Measurements from ENCODE around the gene UPB1.

UPB1 gene

DNA sequence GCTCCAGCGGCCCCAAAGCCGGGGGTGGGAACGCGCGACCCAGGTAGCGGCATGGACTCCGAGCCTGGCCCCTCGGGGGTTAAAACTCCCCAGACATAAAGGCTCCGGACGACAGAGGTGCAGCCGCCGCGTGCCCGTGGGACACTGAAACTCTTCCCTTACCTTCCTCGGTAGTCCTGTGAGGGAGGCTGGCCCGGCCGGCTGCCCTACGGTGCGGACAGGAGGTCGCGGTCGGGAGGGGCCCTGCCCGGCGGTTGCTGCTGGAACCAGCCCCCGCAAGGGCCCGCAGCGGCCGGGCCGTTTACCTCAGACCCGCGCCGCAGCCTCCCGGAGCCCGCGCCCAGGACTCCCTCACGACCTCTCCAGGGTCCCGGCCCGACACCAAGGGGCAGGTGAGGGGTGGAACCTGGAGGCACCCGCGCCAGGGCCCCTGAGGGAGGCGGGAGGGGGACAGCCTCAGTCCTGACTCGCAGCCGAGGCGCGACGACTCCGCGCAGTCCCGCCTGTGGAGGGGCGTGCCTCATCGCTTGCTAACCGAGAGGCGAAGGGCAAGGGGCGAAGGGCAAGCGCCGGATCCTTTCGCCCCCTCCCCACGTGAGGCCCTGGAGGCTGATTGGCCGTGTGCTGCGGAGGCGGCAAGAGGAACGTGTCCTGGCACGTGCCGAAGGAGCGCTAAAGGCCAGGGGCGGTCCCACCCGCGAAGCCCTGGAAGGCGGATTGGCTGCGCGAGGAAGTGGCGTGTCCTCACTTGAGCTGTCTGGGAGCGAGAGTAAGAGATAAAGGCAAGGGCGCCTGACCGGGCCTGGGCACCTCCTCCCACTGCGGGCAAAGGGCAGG lies at the start of gene UPB1:
Gene UPB1, plus strand, starts transcription at position 805 of the 837 bp plus-strand sequence. CDS start 72 bp downstream, outside the sequence.
- H3K4me3 ChIP-seq (ENCODE audit: control insufficient read depth, low read depth, low read length): no peak within 1 kb of the TSS
- TF ChIP-seq CTCF (conservative IDR thresholded peaks at IDR 0.05; ENCODE audit: control insufficient read depth, insufficient read depth, low read depth, low read length): no peak
- no peak for DNase-seq (ENCODE audit: low read depth)

GRCh38 chr22:24445481-24446259 lies 49.5 kb upstream of the UPB1 start:
- no peak overlapping the region for H3K4me3 ChIP-seq (ENCODE audit: control insufficient read depth, low read depth, low read length)
- DNase-seq (ENCODE audit: low read depth): no peak
- TF ChIP-seq CTCF (conservative IDR thresholded peaks at IDR 0.05; ENCODE audit: control insufficient read depth, insufficient read depth, low read depth, low read length): no peak

GRCh38 chr22:24446260-24446611 lies 48.9 kb upstream of the UPB1 start:
- no peak for TF ChIP-seq CTCF (conservative IDR thresholded peaks at IDR 0.05; ENCODE audit: control insufficient read depth, insufficient read depth, low read depth, low read length)
- H3K4me3 ChIP-seq (ENCODE audit: control insufficient read depth, low read depth, low read length): no peak overlapping the region
- no peak for DNase-seq (ENCODE audit: low read depth)

DNA sequence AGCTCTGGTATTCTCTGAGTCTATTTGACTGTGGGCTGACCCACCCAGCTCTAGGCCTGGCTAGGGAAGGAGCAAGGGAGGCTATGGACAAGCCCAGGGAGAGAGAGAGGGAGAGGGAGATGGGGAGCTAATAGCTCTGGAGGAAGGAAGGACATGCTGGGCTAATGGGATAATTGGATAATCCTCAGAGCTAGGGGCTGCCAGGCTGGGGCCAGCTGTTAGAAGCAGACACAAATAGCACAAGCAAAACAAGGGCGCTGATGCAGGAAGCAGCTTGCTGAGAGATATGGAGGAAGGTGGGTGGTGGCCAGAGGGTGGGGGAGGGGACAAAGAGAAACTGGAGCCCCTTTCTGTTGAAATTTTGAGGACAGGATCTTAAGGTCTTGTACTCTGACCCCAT lies 44.5 kb upstream of the UPB1 start:
- H3K4me3 ChIP-seq (ENCODE audit: control insufficient read depth, low read depth, low read length): no peak overlapping the region
- no peak for DNase-seq (ENCODE audit: low read depth)
- TF ChIP-seq CTCF (conservative IDR thresholded peaks at IDR 0.05; ENCODE audit: control insufficient read depth, insufficient read depth, low read depth, low read length): no peak

DNA sequence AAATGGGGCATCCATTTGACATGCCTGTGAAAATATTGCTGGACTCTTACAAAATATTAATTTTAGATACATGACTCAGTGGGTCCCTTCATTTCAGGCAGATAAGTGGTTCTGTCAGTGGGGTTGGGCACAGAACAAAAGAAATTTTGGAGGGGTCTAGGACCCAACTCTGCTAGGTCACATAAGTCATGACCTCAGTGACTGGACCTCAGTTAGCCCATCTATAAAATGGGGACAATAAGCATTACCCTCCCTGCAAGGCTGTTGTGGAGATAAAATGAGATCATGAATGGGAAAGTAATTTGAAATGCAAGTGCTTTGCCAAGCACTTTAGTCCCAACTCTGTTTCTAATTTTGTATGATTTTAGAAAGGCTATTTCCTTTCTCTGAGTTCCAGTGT lies 44.0 kb upstream of the UPB1 start:
- H3K4me3 ChIP-seq (ENCODE audit: control insufficient read depth, low read depth, low read length): no peak overlapping the region
- TF ChIP-seq CTCF (conservative IDR thresholded peaks at IDR 0.05; ENCODE audit: control insufficient read depth, insufficient read depth, low read depth, low read length): no peak
- DNase-seq (ENCODE audit: low read depth): no peak

GRCh38 chr22:24453853-24454252 lies 41.3 kb upstream of the UPB1 start:
- TF ChIP-seq CTCF (conservative IDR thresholded peaks at IDR 0.05; ENCODE audit: control insufficient read depth, insufficient read depth, low read depth, low read length): no peak
- H3K4me3 ChIP-seq (ENCODE audit: control insufficient read depth, low read depth, low read length): no peak overlapping the region
- DNase-seq (ENCODE audit: low read depth): no peak
